Endothelial cell (in vitro differentiated cells): ENCODE measurements around the gene LCE2D. TPM values are rescaled to one million over a fixed set of nuclear protein-coding genes. Genes with fewer than 3 reads are reported as not detected.
"Not testable (repeated sequence)": the region's sequence is repeated elsewhere in the genome, so short reads cannot be mapped to it uniquely, and the experiment has no call there.

ENCODE experiments used
- DNase-seq: peaks from one replicate; pipeline ENCODE4 v3.0.0; 2021; ENCODE audit warnings: low spot score
- H3K27ac Mint-ChIP-seq: one replicate; pipeline ENCODE4 v1.8.0; 2021; ENCODE audit warnings: mixed read lengths, inconsistent platforms; ENCODE audit not compliant: unreplicated experiment
- H3K27me3 Mint-ChIP-seq: one replicate; pipeline ENCODE4 v1.8.0; 2021; ENCODE audit warnings: mild to moderate bottlenecking, moderate library complexity, mixed read lengths, inconsistent platforms; ENCODE audit not compliant: unreplicated experiment
- H3K36me3 Mint-ChIP-seq: one replicate; pipeline ENCODE4 v1.8.0; 2021; ENCODE audit warnings: mild to moderate bottlenecking, low read depth, mixed read lengths, inconsistent platforms; ENCODE audit not compliant: unreplicated experiment
- H3K4me1 Mint-ChIP-seq: one replicate; pipeline ENCODE4 v1.8.0; 2021; ENCODE audit warnings: mild to moderate bottlenecking, mixed read lengths, inconsistent platforms; ENCODE audit not compliant: unreplicated experiment
- H3K4me3 Mint-ChIP-seq: one replicate; pipeline ENCODE4 v1.8.0; 2021; ENCODE audit warnings: mild to moderate bottlenecking, mixed read lengths, inconsistent platforms; ENCODE audit not compliant: unreplicated experiment
- H3K9me3 Mint-ChIP-seq: one replicate; pipeline ENCODE4 v1.8.0; 2021; ENCODE audit warnings: mixed read lengths, inconsistent platforms; ENCODE audit not compliant: unreplicated experiment
- CTCF ChIP-seq: fragments of 200-600 bp; sonication (generic); IDR thresholded peaks from one replicate; pipeline ENCODE4 v1.5.0; 2021; ENCODE audit warnings: antibody characterized with exemption; ENCODE audit not compliant: unreplicated experiment
- total RNA-seq: library from RNA; stranded (reverse); fragmentation: NEBNext Ultra II Directional; extraction: Animal tissue kit (Norgen Biotek cat#: 25700); gene quantifications from one replicate; pipeline ENCODE4 v1.2.1, GENCODE V29; 2021; ENCODE audit not compliant: unreplicated experiment

Gene LCE2D
- total RNA-seq, 1 donor from 2014 or later: not detected

- H3K4me1 Mint-ChIP-seq: no peaks in the 10 kb centered on the region
- no peak for DNase-seq
- no peaks in the 10 kb centered on the region for H3K9me3 Mint-ChIP-seq
- no peaks in the 10 kb centered on the region for H3K27me3 Mint-ChIP-seq
- no peak overlapping the region for H3K27ac Mint-ChIP-seq
- H3K36me3 Mint-ChIP-seq: no peaks in the 10 kb centered on the region
- no peak overlapping the region for H3K4me3 Mint-ChIP-seq
- no peak for TF ChIP-seq CTCF
Measured at GRCh38 chr1:152667648-152668047, 4.5 kb downstream of the LCE2D start.

- TF ChIP-seq CTCF: no peak
- Mint-ChIP-seq H3K9me3 (no peaks in the 10 kb centered on the region), H3K4me1 (no peaks in the 10 kb centered on the region), H3K27ac (no peak overlapping the region), H3K4me3 (no peak overlapping the region), H3K27me3 (no peaks in the 10 kb centered on the region), H3K36me3 (no peaks in the 10 kb centered on the region)
- DNase-seq: no peak
Measured at GRCh38 chr1:152673016-152673415, 9.8 kb downstream of the LCE2D start.

- not testable (repeated sequence) for H3K9me3 Mint-ChIP-seq, H3K27ac Mint-ChIP-seq, H3K4me1 Mint-ChIP-seq, H3K4me3 Mint-ChIP-seq, H3K27me3 Mint-ChIP-seq, H3K36me3 Mint-ChIP-seq, DNase-seq
Measured at GRCh38 chr1:152674983-152675382, 11.8 kb downstream of the LCE2D start, which contains the start of gene LCE2C. Gene LCE2C, plus strand, starts transcription at chr1:152675279. Its CDS starts 737 bp downstream, at chr1:152676016.

GRCh38 chr1:152679459-152679858 is 16.3 kb downstream of the LCE2D start:
- H3K4me1 Mint-ChIP-seq: no peaks in the 10 kb centered on the region
- no peaks in the 10 kb centered on the region for H3K9me3 Mint-ChIP-seq
- H3K27me3 Mint-ChIP-seq: no peaks in the 10 kb centered on the region
- TF ChIP-seq CTCF: no peak
- H3K4me3 Mint-ChIP-seq: no peak overlapping the region
- no peak for DNase-seq
- H3K36me3 Mint-ChIP-seq: no peaks in the 10 kb centered on the region
- no peak overlapping the region for H3K27ac Mint-ChIP-seq

GRCh38 chr1:152681616-152682015 is 18.4 kb downstream of the LCE2D start:
- Mint-ChIP-seq H3K36me3 (no peaks in the 10 kb centered on the region), H3K4me1 (no peaks in the 10 kb centered on the region), H3K27ac (no peak overlapping the region), H3K9me3 (no peaks in the 10 kb centered on the region), H3K27me3 (no peaks in the 10 kb centered on the region), H3K4me3 (no peak overlapping the region)
- TF ChIP-seq CTCF: no peak
- DNase-seq: no peak

- H3K9me3 Mint-ChIP-seq: no peaks in the 10 kb centered on the region
- no peaks in the 10 kb centered on the region for H3K4me1 Mint-ChIP-seq
- no peak overlapping the region for H3K27ac Mint-ChIP-seq
- no peak for TF ChIP-seq CTCF
- no peak for DNase-seq
- H3K36me3 Mint-ChIP-seq: no peaks in the 10 kb centered on the region
- H3K27me3 Mint-ChIP-seq: no peaks in the 10 kb centered on the region
- H3K4me3 Mint-ChIP-seq: no peak overlapping the region
Measured at GRCh38 chr1:152683846-152684245, 20.7 kb downstream of the LCE2D start.

- not testable (repeated sequence) for H3K4me1 Mint-ChIP-seq, H3K4me3 Mint-ChIP-seq, H3K27me3 Mint-ChIP-seq, H3K9me3 Mint-ChIP-seq, DNase-seq, H3K27ac Mint-ChIP-seq, H3K36me3 Mint-ChIP-seq
Measured at GRCh38 chr1:152685823-152686222, 22.6 kb downstream of the LCE2D start, which contains the start of gene LCE2B. Gene LCE2B, plus strand, starts transcription at chr1:152686123. Its CDS starts 721 bp downstream, at chr1:152686844.
